CD14-positive monocyte (primary cell): ENCODE data around the gene AHI1. TPM values are rescaled to one million over a fixed set of nuclear protein-coding genes. Genes with fewer than 3 reads are reported as not detected.

Experiments used
- DNase-seq, 3 donors: peaks; one replicate each; pipeline ENCODE4 v3.0.0-alpha.2; 2011 to 2022
- H2AFZ ChIP-seq: 2 replicates; pipeline ENCODE4 v1.6.0; 2012; ENCODE audit warnings: mild to moderate bottlenecking, low read depth, low read length, inconsistent platforms; ENCODE audit not compliant: insufficient read depth, poor library complexity, severe bottlenecking
- H3K27ac ChIP-seq, 2 donors: 1 replicate in 1 of 2; 2 replicates in 1 of 2; pipeline ENCODE4 v1.5.1; 2012 to 2013; ENCODE audit warnings: low read length in 2 of 2, control low read depth in 1 of 2, inconsistent platforms in 1 of 2, low read depth in 1 of 2, mild to moderate bottlenecking in 1 of 2
- H3K27me3 ChIP-seq, 2 donors: one replicate each; pipeline versions ENCODE4 v1.6.0 to v1.6.1; 2011 to 2013; ENCODE audit warnings: low read length in 2 of 2; ENCODE audit not compliant: control insufficient read depth in 2 of 2, insufficient read depth in 2 of 2
- H3K36me3 ChIP-seq, 2 donors: replicated peaks in 1 of 2; 1 replicate in 1 of 2; 2 replicates in 1 of 2; pipeline versions ENCODE4 v1.5.1 to v1.6.1; 2012 to 2013; ENCODE audit warnings: low read length in 2 of 2, control low read depth in 1 of 2, inconsistent platforms in 1 of 2, mild to moderate bottlenecking in 1 of 2; ENCODE audit not compliant: insufficient read depth in 2 of 2, control insufficient read depth in 1 of 2
- H3K4me1 ChIP-seq, 2 donors: 1 replicate in 1 of 2; 2 replicates in 1 of 2; pipeline versions ENCODE4 v1.5.1 to v1.6.1; 2012 to 2013; ENCODE audit warnings: low read length in 2 of 2, control low read depth in 1 of 2, inconsistent platforms in 1 of 2, mild to moderate bottlenecking in 1 of 2, moderate library complexity in 1 of 2; ENCODE audit not compliant: insufficient read depth in 2 of 2, control insufficient read depth in 1 of 2
- H3K4me2 ChIP-seq: replicated peaks from 2 replicates; pipeline ENCODE3; 2012; ENCODE audit warnings: low read length, moderate library complexity, mild to moderate bottlenecking; ENCODE audit not compliant: poor library complexity, severe bottlenecking; ENCODE audit errors: extremely low read depth
- H3K4me3 ChIP-seq, 3 experiments: fragments of 200-600 bp in 1 of 3; sonication (generic) in 1 of 3; replicated peaks in 1 of 3; 1 replicate in 2 of 3; 2 replicates in 1 of 3; pipeline ENCODE4 v1.5.1; 2011 to 2013; ENCODE audit warnings: low read length in 3 of 3, mild to moderate bottlenecking in 3 of 3, control low read depth in 2 of 3, low read depth in 2 of 3, inconsistent platforms in 1 of 3, moderate library complexity in 1 of 3
- H3K79me2 ChIP-seq: 2 replicates; pipeline ENCODE4 v1.6.0; 2012; ENCODE audit warnings: mild to moderate bottlenecking, control low read depth, inconsistent platforms, low read length, moderate library complexity; ENCODE audit not compliant: insufficient read depth
- H3K9ac ChIP-seq: 2 replicates; pipeline ENCODE4 v1.6.0; 2017; ENCODE audit warnings: low read length, mild to moderate bottlenecking; ENCODE audit not compliant: insufficient read depth, poor library complexity, severe bottlenecking
- H3K9me3 ChIP-seq, 2 donors: replicated peaks in 1 of 2; 1 replicate in 1 of 2; 2 replicates in 1 of 2; pipeline versions ENCODE4 v1.5.1 to v1.6.1; 2012 to 2013; ENCODE audit warnings: low read length in 2 of 2, control low read depth in 1 of 2; ENCODE audit not compliant: control insufficient read depth in 1 of 2, insufficient read depth in 1 of 2
- H4K20me1 ChIP-seq: 2 replicates; pipeline ENCODE4 v1.6.0; 2012; ENCODE audit warnings: mild to moderate bottlenecking, low read length, control low read depth, moderate library complexity; ENCODE audit not compliant: insufficient read depth
- H3K27ac Mint-ChIP-seq, 7 donors: one replicate each; pipeline ENCODE4 v1.8.0; 2020; ENCODE audit warnings: mild to moderate bottlenecking in 7 of 7, mixed read lengths in 7 of 7, moderate library complexity in 6 of 7, inconsistent platforms in 2 of 7
- H3K27me3 Mint-ChIP-seq, 3 donors: one replicate each; pipeline ENCODE4 v1.8.0; 2021 to 2022; ENCODE audit warnings: low read depth in 3 of 3, mild to moderate bottlenecking in 3 of 3, mixed read lengths in 3 of 3, moderate library complexity in 3 of 3, inconsistent platforms in 1 of 3
- H3K36me3 Mint-ChIP-seq, 2 donors: one replicate each; pipeline ENCODE4 v1.8.0; 2020; ENCODE audit warnings: mixed read lengths in 2 of 2, inconsistent platforms in 1 of 2, mild to moderate bottlenecking in 1 of 2
- H3K4me1 Mint-ChIP-seq: one replicate; pipeline ENCODE4 v1.8.0; 2020; ENCODE audit warnings: mild to moderate bottlenecking, mixed read lengths
- H3K4me3 Mint-ChIP-seq, 2 donors: one replicate each; pipeline ENCODE4 v1.8.0; 2020; ENCODE audit warnings: mild to moderate bottlenecking in 2 of 2, mixed read lengths in 2 of 2, moderate library complexity in 1 of 2
- H3K9me3 Mint-ChIP-seq, 7 donors: one replicate each; pipeline ENCODE4 v1.8.0; 2020 to 2022; ENCODE audit warnings: mixed read lengths in 7 of 7, mild to moderate bottlenecking in 6 of 7, moderate library complexity in 6 of 7, inconsistent platforms in 2 of 7
- CTCF ChIP-seq: fragments of 200-600 bp; IDR thresholded peaks from one replicate; pipeline ENCODE4 v1.8.0; 2022; ENCODE audit warnings: antibody characterized with exemption, mild to moderate bottlenecking
- WGBS: methylation state at CpG from one replicate; pipeline ENCODE4 v1.1.5; 2013; ENCODE audit warnings: missing lambda C conversion rate; ENCODE audit not compliant: insufficient coverage; 5-methylcytosine and 5-hydroxymethylcytosine counted together
- intact Hi-C, 2 donors: fragments of 100-400 bp; cut with micrococcal nuclease; formaldehyde crosslinking; loops; one replicate each; pipeline versions ENCODE4 v1.15.0 to v1.15.1; 2023
- polyA plus RNA-seq, 3 donors: library from polyadenylated mRNA; depleted of rRNA in 1 of 3; unstranded in 2 of 3; stranded (reverse) in 1 of 3; fragments of 300-500 nt in 2 of 3; fragments of >200 nt in 1 of 3; fragmentation: Illumina TruSeq in 2 of 3; gene quantifications; 1 replicate in 2 of 3; 2 replicates in 1 of 3; pipeline ENCODE4 v1.2.3, GENCODE V29; 2012 to 2021

Gene AHI1
- polyA plus RNA-seq, 3 donors = 0.91 to 2.8 (median 1.4) TPM

GRCh38 chr6:135304883-135305282 lies 192.7 kb downstream of the AHI1 start:
- Histone ChIP-seq H3K9ac (no peak overlapping the region), H3K36me3 (no peaks in the 10 kb centered on the region), H3K79me2 (no peaks in the 10 kb centered on the region), H3K9me3 (no peaks in the 10 kb centered on the region), H3K27ac (no peak overlapping the region), H3K4me1 (peaks cover 23% of the 10 kb centered on the region in 2 donors), H4K20me1 (no peaks in the 10 kb centered on the region), H2AFZ (no peak overlapping the region), H3K4me2 (no peak overlapping the region), H3K27me3 (no peaks in the 10 kb centered on the region), H3K4me3 (no peak overlapping the region)
- no peaks in the 10 kb centered on the region for H3K9me3 Mint-ChIP-seq
- H3K27me3 Mint-ChIP-seq = peaks cover 0 to 2% (median 0%) of the 10 kb centered on the region in 3 donors
- no peak overlapping the region for H3K27ac Mint-ChIP-seq
- no peaks in the 10 kb centered on the region for H3K36me3 Mint-ChIP-seq
- intact Hi-C loops = no loop called here
- no peak for TF ChIP-seq CTCF
- H3K4me1 Mint-ChIP-seq = peaks cover 27% of the 10 kb centered on the region
- DNase-seq = no peak
- H3K4me3 Mint-ChIP-seq = no peak overlapping the region
- whole genome bisulfite sequencing = 100% methylated on average over 2 of the region's 4 CpGs

GRCh38 chr6:135301304-135301703 lies 196.2 kb downstream of the AHI1 start:
- peaks cover 0 to 3% (median 2%) of the 10 kb centered on the region in 3 donors for H3K27me3 Mint-ChIP-seq
- H2AFZ ChIP-seq = no peak overlapping the region

More at GRCh38 chr6:135301304-135301703, 196.2 kb downstream of the AHI1 start:
- Histone ChIP-seq H3K4me3 (no peak overlapping the region), H3K27ac (no peak overlapping the region), H3K4me2 (no peak overlapping the region), H3K9me3 (no peaks in the 10 kb centered on the region), H3K79me2 (no peaks in the 10 kb centered on the region), H3K36me3 (no peaks in the 10 kb centered on the region), H3K4me1 (peaks cover 15 to 16% of the 10 kb centered on the region in 2 donors), H3K27me3 (no peaks in the 10 kb centered on the region), H3K9ac (no peak overlapping the region), H4K20me1 (no peaks in the 10 kb centered on the region)
- H3K27ac Mint-ChIP-seq = no peak overlapping the region
- intact Hi-C loops = no loop called here
- DNase-seq = no peak
- no peak overlapping the region for H3K4me3 Mint-ChIP-seq
- no peak for TF ChIP-seq CTCF
- peaks cover 23% of the 10 kb centered on the region for H3K4me1 Mint-ChIP-seq
- H3K36me3 Mint-ChIP-seq = no peaks in the 10 kb centered on the region
- no peaks in the 10 kb centered on the region for H3K9me3 Mint-ChIP-seq
